CD4-positive, alpha-beta memory T cell (primary cell): ENCODE results near the gene LHX5. TPM values are rescaled to one million over a fixed set of nuclear protein-coding genes. Genes with fewer than 3 reads are reported as not detected.
A peak's percentile ranks its signal among the peaks of the same experiment; 100 is the strongest.

ENCODE experiments used
- CTCF ChIA-PET: fragments of 350-600 bp; sonication (Branson Sonifier 250); formaldehyde crosslinking; loops from one replicate; lab custom pipeline; 2021; ENCODE audit warnings: inconsistent platforms; ENCODE audit not compliant: partially characterized antibody; lab: Charles Lee
- POLR2A ChIA-PET: fragments of 350-600 bp; sonication (Branson Sonifier 250); formaldehyde crosslinking; loops from one replicate; lab custom pipeline; 2021; ENCODE audit not compliant: partially characterized antibody; lab: Charles Lee
- DNase-seq, 5 donors: peaks; one replicate each; pipeline versions ENCODE4 v3.0.0 to v3.0.0-alpha.2; 2020 to 2022; ENCODE audit warnings: mixed read lengths in 1 of 5
- H3K27ac ChIP-seq: one replicate; pipeline ENCODE4 v1.7.0; 2013; ENCODE audit warnings: low read depth, low read length
- H3K27me3 ChIP-seq: 2 replicates; pipeline ENCODE4 v1.7.0; 2013; ENCODE audit warnings: mild to moderate bottlenecking, low read length, moderate library complexity; ENCODE audit not compliant: insufficient read depth
- H3K36me3 ChIP-seq: 2 replicates; pipeline ENCODE4 v1.7.0; 2013; ENCODE audit warnings: mild to moderate bottlenecking, low read length, moderate library complexity; ENCODE audit not compliant: insufficient read depth
- H3K4me1 ChIP-seq: 2 replicates; pipeline ENCODE4 v1.7.0; 2013; ENCODE audit warnings: mild to moderate bottlenecking, low read length, moderate library complexity; ENCODE audit not compliant: insufficient read depth
- H3K4me3 ChIP-seq, 2 donors: one replicate each; pipeline ENCODE4 v1.7.0; 2013; ENCODE audit warnings: low read length in 2 of 2, mild to moderate bottlenecking in 1 of 2
- H3K9me3 ChIP-seq, 2 donors: one replicate each; pipeline ENCODE4 v1.7.0; 2013; ENCODE audit warnings: low read length in 2 of 2, control low read depth in 1 of 2; ENCODE audit not compliant: control insufficient read depth in 1 of 2
- H3K27ac Mint-ChIP-seq, 7 donors: one replicate each; pipeline ENCODE4 v1.8.0; 2020 to 2021; ENCODE audit warnings: mixed read lengths in 7 of 7, mild to moderate bottlenecking in 6 of 7, inconsistent platforms in 3 of 7, moderate library complexity in 3 of 7
- H3K27me3 Mint-ChIP-seq, 2 donors: one replicate each; pipeline ENCODE4 v1.8.0; 2020 to 2021; ENCODE audit warnings: mixed read lengths in 2 of 2
- H3K36me3 Mint-ChIP-seq, 2 donors: one replicate each; pipeline ENCODE4 v1.8.0; 2020 to 2021; ENCODE audit warnings: mixed read lengths in 2 of 2, inconsistent platforms in 1 of 2, mild to moderate bottlenecking in 1 of 2
- H3K4me1 Mint-ChIP-seq, 4 donors: one replicate each; pipeline ENCODE4 v1.8.0; 2020 to 2021; ENCODE audit warnings: mixed read lengths in 4 of 4, mild to moderate bottlenecking in 1 of 4
- H3K4me3 Mint-ChIP-seq, 8 donors: one replicate each; pipeline ENCODE4 v1.8.0; 2020 to 2021; ENCODE audit warnings: mixed read lengths in 8 of 8, mild to moderate bottlenecking in 7 of 8, moderate library complexity in 6 of 8, inconsistent platforms in 3 of 8
- H3K9me3 Mint-ChIP-seq, 8 donors: one replicate each; pipeline ENCODE4 v1.8.0; 2020 to 2021; ENCODE audit warnings: mixed read lengths in 8 of 8, mild to moderate bottlenecking in 5 of 8, inconsistent platforms in 3 of 8, moderate library complexity in 1 of 8
- intact Hi-C: fragments of 100-400 bp; cut with micrococcal nuclease; formaldehyde crosslinking; loops from one replicate; pipeline ENCODE4 v1.15.1; 2023
- polyA plus RNA-seq, 2 donors: library from polyadenylated mRNA; unstranded; fragments of 300-500 nt; fragmentation: Illumina TruSeq; gene quantifications; one replicate each; pipeline ENCODE4 v1.2.3, GENCODE V29; 2021
- total RNA-seq, 2 experiments: library from RNA; stranded (reverse); gene quantifications; one replicate each; pipeline ENCODE4 v1.2.3, GENCODE V29; 2021

Gene LHX5
- total and polyA plus RNA-seq, 4 experiments from 2014 or later, result not detected

DNA sequence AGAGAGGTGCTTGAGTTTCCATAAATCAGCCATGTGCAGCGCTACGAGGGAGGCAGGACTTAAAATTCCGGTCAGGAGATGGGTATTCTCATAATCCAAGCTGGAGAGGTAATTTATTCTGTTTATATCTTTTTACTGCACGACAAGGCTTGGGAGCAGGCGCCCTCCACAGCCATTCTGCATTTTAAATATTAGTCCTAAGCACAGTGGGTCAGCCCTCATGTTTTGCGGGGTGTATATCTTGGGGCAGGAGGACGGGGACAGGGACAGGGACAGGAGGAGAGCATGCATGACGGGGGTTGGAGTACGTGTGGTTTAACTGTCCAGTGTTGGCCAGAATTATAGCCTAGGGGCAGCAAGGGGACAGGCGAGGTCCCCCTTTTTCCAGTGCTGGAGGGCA lies 14.5 kb downstream of the LHX5 start:
- no peaks in the 10 kb centered on the region for H3K4me1 ChIP-seq
- no peak overlapping the region for H3K27ac Mint-ChIP-seq
- H3K9me3 Mint-ChIP-seq, result no peaks in the 10 kb centered on the region

GRCh38 chr12:113456761-113457160 lies 14.9 kb downstream of the LHX5 start:
- H3K27ac ChIP-seq, result no peak overlapping the region
- no peaks in the 10 kb centered on the region for H3K4me1 ChIP-seq
- peaks cover 21 to 30% of the 10 kb centered on the region in 2 donors for H3K27me3 Mint-ChIP-seq
- H3K9me3 Mint-ChIP-seq, result no peaks in the 10 kb centered on the region
- no peak overlapping the region for H3K4me3 Mint-ChIP-seq
- no peak overlapping the region for H3K4me3 ChIP-seq
- no peaks in the 10 kb centered on the region for H3K9me3 ChIP-seq
- no peaks in the 10 kb centered on the region for H3K36me3 Mint-ChIP-seq
- intact Hi-C loops, result no loop called here
- H3K36me3 ChIP-seq, result no peaks in the 10 kb centered on the region
- peaks cover 0 to 4% (median 2%) of the 10 kb centered on the region in 4 donors for H3K4me1 Mint-ChIP-seq
- ChIA-PET POLR2A (no interaction called here), CTCF (no interaction called here)
- no peaks in the 10 kb centered on the region for H3K27me3 ChIP-seq
- no peak for DNase-seq
- H3K27ac Mint-ChIP-seq, result peak overlapping the region in 1 of 7 donors; percentile 29

More for the DNA sequence above, 14.5 kb downstream of the LHX5 start:
- Mint-ChIP-seq H3K4me1 (peaks cover under 1 to 6% (median 2%) of the 10 kb centered on the region in 4 donors), H3K27me3 (peaks cover 21 to 32% of the 10 kb centered on the region in 2 donors), H3K4me3 (no peak overlapping the region), H3K36me3 (no peaks in the 10 kb centered on the region)
- POLR2A ChIA-PET, result no interaction called here
- H3K27ac ChIP-seq, result no peak overlapping the region
- H3K9me3 ChIP-seq, result no peaks in the 10 kb centered on the region
- DNase-seq, result no peak
- H3K4me3 ChIP-seq, result no peak overlapping the region
- H3K36me3 ChIP-seq, result no peaks in the 10 kb centered on the region
- CTCF ChIA-PET, result no interaction called here
- H3K27me3 ChIP-seq, result peaks cover 1% of the 10 kb centered on the region
- intact Hi-C loops, result no loop called here

DNA sequence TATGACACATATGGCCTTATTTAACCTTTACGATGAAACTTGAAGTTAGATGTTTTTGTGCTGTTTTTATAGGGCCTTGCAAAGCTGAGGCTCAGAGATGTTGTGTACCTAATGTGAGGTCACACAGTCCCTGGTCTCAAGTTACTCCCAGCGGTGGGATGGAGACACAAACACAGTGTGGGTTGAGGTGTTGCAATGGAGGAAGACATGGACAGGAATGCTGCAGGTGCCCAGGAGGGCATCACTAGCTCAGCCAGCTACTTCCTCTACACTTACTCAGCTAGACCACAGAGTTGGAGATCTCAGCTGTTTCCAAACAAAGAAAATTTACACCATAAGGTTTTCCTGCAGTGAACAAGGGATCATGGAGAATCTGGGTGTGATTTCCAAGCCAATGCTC lies 15.5 kb downstream of the LHX5 start:
- Histone ChIP-seq H3K9me3 (no peaks in the 10 kb centered on the region), H3K4me1 (no peaks in the 10 kb centered on the region), H3K27ac (no peak overlapping the region), H3K4me3 (no peak overlapping the region), H3K36me3 (no peaks in the 10 kb centered on the region), H3K27me3 (no peaks in the 10 kb centered on the region)
- intact Hi-C loops, result no loop called here
- H3K9me3 Mint-ChIP-seq, result no peaks in the 10 kb centered on the region
- H3K36me3 Mint-ChIP-seq, result no peaks in the 10 kb centered on the region
- no peaks in the 10 kb centered on the region for H3K4me1 Mint-ChIP-seq
- ChIA-PET CTCF (no interaction called here), POLR2A (no interaction called here)
- H3K27ac Mint-ChIP-seq, result no peak overlapping the region
- H3K27me3 Mint-ChIP-seq, result peaks cover 17 to 27% of the 10 kb centered on the region in 2 donors
- H3K4me3 Mint-ChIP-seq, result no peak overlapping the region
- DNase-seq, result no peak

DNA sequence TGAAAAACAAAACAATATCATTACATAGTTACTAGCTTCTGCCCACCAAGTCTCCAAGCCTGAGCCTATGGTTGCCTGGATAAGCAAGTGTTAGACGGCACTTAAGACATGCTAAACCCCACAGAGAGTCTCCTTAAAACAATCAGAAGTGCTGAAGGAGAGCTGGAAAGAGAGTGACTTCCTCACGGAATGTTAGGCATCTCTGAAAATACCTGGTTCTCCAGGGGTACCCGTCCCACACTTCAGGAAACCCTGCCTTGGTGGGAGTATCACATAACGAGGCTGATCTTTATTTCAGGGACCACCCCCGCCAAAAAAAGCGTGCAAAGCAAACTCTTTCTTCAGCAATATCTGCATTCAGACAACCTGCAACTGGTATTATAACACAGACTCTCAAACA lies 18.3 kb downstream of the LHX5 start:
- Histone ChIP-seq H3K4me3 (no peak overlapping the region), H3K36me3 (no peaks in the 10 kb centered on the region), H3K9me3 (no peaks in the 10 kb centered on the region), H3K4me1 (no peaks in the 10 kb centered on the region), H3K27ac (no peak overlapping the region), H3K27me3 (no peaks in the 10 kb centered on the region)
- intact Hi-C loops, result no loop called here
- POLR2A ChIA-PET, result no interaction called here
- H3K27me3 Mint-ChIP-seq, result peaks cover 6 to 14% of the 10 kb centered on the region in 2 donors
- CTCF ChIA-PET, result no interaction called here
- no peak overlapping the region for H3K4me3 Mint-ChIP-seq
- H3K4me1 Mint-ChIP-seq, result no peaks in the 10 kb centered on the region
- DNase-seq, result no peak
- H3K27ac Mint-ChIP-seq, result no peak overlapping the region
- H3K9me3 Mint-ChIP-seq, result no peaks in the 10 kb centered on the region
- no peaks in the 10 kb centered on the region for H3K36me3 Mint-ChIP-seq

- ChIA-PET POLR2A (no interaction called here), CTCF (no interaction called here)
- H3K36me3 ChIP-seq, result no peaks in the 10 kb centered on the region
- peaks cover 10 to 11% of the 10 kb centered on the region in 2 donors for H3K27me3 Mint-ChIP-seq
- H3K9me3 Mint-ChIP-seq, result peaks cover 0 to under 1% (median 0%) of the 10 kb centered on the region in 8 donors
- no peak overlapping the region for H3K4me3 ChIP-seq
- no peaks in the 10 kb centered on the region for H3K4me1 ChIP-seq
- no peak for DNase-seq
- no peaks in the 10 kb centered on the region for H3K36me3 Mint-ChIP-seq
- H3K27ac Mint-ChIP-seq, result no peak overlapping the region
- intact Hi-C loops, result no loop called here
- no peaks in the 10 kb centered on the region for H3K9me3 ChIP-seq
- no peak overlapping the region for H3K4me3 Mint-ChIP-seq
- H3K27me3 ChIP-seq, result no peaks in the 10 kb centered on the region
- H3K27ac ChIP-seq, result no peak overlapping the region
- no peaks in the 10 kb centered on the region for H3K4me1 Mint-ChIP-seq
Measured at GRCh38 chr12:113452458-113452857, 19.2 kb downstream of the LHX5 start.

- ChIA-PET CTCF (no interaction called here), POLR2A (no interaction called here)
- Histone ChIP-seq H3K9me3 (no peaks in the 10 kb centered on the region), H3K27ac (no peak overlapping the region), H3K36me3 (no peaks in the 10 kb centered on the region), H3K27me3 (no peaks in the 10 kb centered on the region), H3K4me1 (no peaks in the 10 kb centered on the region), H3K4me3 (no peak overlapping the region)
- peaks cover 0 to 16% (median 5%) of the 10 kb centered on the region in 8 donors for H3K9me3 Mint-ChIP-seq
- no peak for DNase-seq
- no peak overlapping the region for H3K4me3 Mint-ChIP-seq
- H3K4me1 Mint-ChIP-seq, result no peaks in the 10 kb centered on the region
- no peak overlapping the region for H3K27ac Mint-ChIP-seq
- H3K36me3 Mint-ChIP-seq, result peaks cover 0 to 6% of the 10 kb centered on the region in 2 donors
- intact Hi-C loops, result no loop called here
- peaks cover 18 to 25% of the 10 kb centered on the region in 2 donors for H3K27me3 Mint-ChIP-seq
Measured at GRCh38 chr12:113449839-113450238, 21.8 kb downstream of the LHX5 start.

DNA sequence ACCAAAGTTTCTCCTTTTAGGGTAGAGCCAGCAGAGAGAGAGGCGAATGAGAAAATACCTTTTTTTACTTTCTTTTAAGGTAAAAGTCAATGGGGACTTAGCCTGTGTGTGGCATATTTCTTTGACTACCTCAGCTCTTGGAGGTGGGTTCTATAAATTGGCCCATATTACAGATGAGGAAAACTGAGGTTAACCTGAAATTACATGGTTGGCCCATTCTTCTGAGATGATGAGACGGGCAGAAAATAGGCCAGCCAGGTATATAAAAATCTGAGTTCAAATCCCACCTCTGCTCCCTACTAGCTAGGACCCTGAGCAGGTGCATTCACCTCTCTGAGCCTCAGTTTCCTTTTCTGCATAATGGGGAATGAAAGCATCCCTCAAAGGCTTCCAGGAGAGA lies 22.4 kb downstream of the LHX5 start:
- Mint-ChIP-seq H3K27ac (peak overlapping the region in 1 of 7 donors; percentile 41), H3K36me3 (peaks cover 0 to 6% of the 10 kb centered on the region in 2 donors), H3K4me1 (no peaks in the 10 kb centered on the region), H3K9me3 (peaks cover 0 to 16% (median 5%) of the 10 kb centered on the region in 8 donors), H3K4me3 (no peak overlapping the region), H3K27me3 (peaks cover 18 to 25% of the 10 kb centered on the region in 2 donors)
- Histone ChIP-seq H3K36me3 (no peaks in the 10 kb centered on the region), H3K27me3 (no peaks in the 10 kb centered on the region), H3K27ac (no peak overlapping the region), H3K4me1 (no peaks in the 10 kb centered on the region), H3K4me3 (no peak overlapping the region), H3K9me3 (no peaks in the 10 kb centered on the region)
- DNase-seq, result no peak
- intact Hi-C loops, result no loop called here
- CTCF ChIA-PET, result no interaction called here
- POLR2A ChIA-PET, result no interaction called here

- Histone ChIP-seq H3K4me3 (no peak overlapping the region), H3K4me1 (no peaks in the 10 kb centered on the region), H3K36me3 (no peaks in the 10 kb centered on the region), H3K27me3 (no peaks in the 10 kb centered on the region), H3K27ac (no peak overlapping the region), H3K9me3 (no peaks in the 10 kb centered on the region)
- CTCF ChIA-PET, result no interaction called here
- Mint-ChIP-seq H3K4me3 (no peak overlapping the region), H3K27me3 (peaks cover 17 to 25% of the 10 kb centered on the region in 2 donors), H3K9me3 (peaks cover 0 to 16% (median 5%) of the 10 kb centered on the region in 8 donors), H3K4me1 (no peaks in the 10 kb centered on the region), H3K27ac (peak overlapping the region in 1 of 7 donors; percentile 46), H3K36me3 (peaks cover 0 to 6% of the 10 kb centered on the region in 2 donors)
- DNase-seq, result no peak
- intact Hi-C loops, result no loop called here
- POLR2A ChIA-PET, result no interaction called here
Measured at GRCh38 chr12:113448873-113449272, 22.8 kb downstream of the LHX5 start.
